NCI-H2227 (cell line): ENCODE results near the gene CAPN7.

Experiments
- DNase-seq: peaks from one replicate; lab custom pipeline; 2025; ENCODE audit not compliant: unreplicated experiment; lab: John Stamatoyannopoulos, UW

CAPN7 gene

GRCh38 chr3:15198686-15199085, 7.4 kb upstream of the CAPN7 start:
- no peak for DNase-seq

GRCh38 chr3:15199493-15200105, 6.4 kb upstream of the CAPN7 start:
- DNase-seq: no peak

- no peak for DNase-seq
Observed at GRCh38 chr3:15204005-15204404, 2.0 kb upstream of the CAPN7 start.

GRCh38 chr3:15205482-15205933, 538 bp upstream of the CAPN7 start:
- DNase-seq: no peak

- no peak for DNase-seq
Observed at GRCh38 chr3:15206662-15207576, 873 bp downstream of the CAPN7 start.

- DNase-seq: no peak
Observed at GRCh38 chr3:15207836-15208504, 1.9 kb downstream of the CAPN7 start.

GRCh38 chr3:15211937-15212336, 5.9 kb downstream of the CAPN7 start:
- no peak for DNase-seq

GRCh38 chr3:15214758-15215157, 8.7 kb downstream of the CAPN7 start:
- DNase-seq: no peak

GRCh38 chr3:15215996-15216395, 9.9 kb downstream of the CAPN7 start:
- DNase-seq: no peak

- DNase-seq: no peak
Observed at GRCh38 chr3:15216501-15216900, 10.5 kb downstream of the CAPN7 start.

- no peak for DNase-seq
Observed at GRCh38 chr3:15217011-15217671, 11.1 kb downstream of the CAPN7 start.

GRCh38 chr3:15217841-15218267, 11.8 kb downstream of the CAPN7 start:
- DNase-seq: no peak

- DNase-seq: no peak
Observed at GRCh38 chr3:15218689-15219088, 12.6 kb downstream of the CAPN7 start.

GRCh38 chr3:15220056-15220455, 14.0 kb downstream of the CAPN7 start:
- DNase-seq: no peak

- DNase-seq: no peak
Observed at GRCh38 chr3:15220661-15221060, 14.6 kb downstream of the CAPN7 start.

- DNase-seq: no peak
Observed at GRCh38 chr3:15221574-15222217, 15.7 kb downstream of the CAPN7 start.

- DNase-seq: no peak
Observed at GRCh38 chr3:15223685-15224572, 17.9 kb downstream of the CAPN7 start.

- no peak for DNase-seq
Observed at GRCh38 chr3:15228147-15228546, 22.1 kb downstream of the CAPN7 start.

GRCh38 chr3:15229262-15229661, 23.2 kb downstream of the CAPN7 start:
- DNase-seq: no peak

GRCh38 chr3:15241341-15241740, 35.3 kb downstream of the CAPN7 start:
- no peak for DNase-seq
